ENCODE measurements around the gene KEAP1.
"Not testable (repeated sequence)": the region's sequence is repeated elsewhere in the genome, so short reads cannot be mapped to it uniquely, and the experiment has no call there.

The KEAP1 gene

GRCh38 chr19:10505583-10506229 is 2.5 kb upstream of the KEAP1 start:
- DNase-seq (ENCODE audit: low read depth, low spot score), result peak; percentile 79
- H3K4me3 ChIP-seq (ENCODE audit: low read length), result no peak overlapping the region

GRCh38 chr19:10502524-10503001 is 593 bp downstream of the KEAP1 start:
- peak; percentile 88 for DNase-seq (ENCODE audit: low read depth, low spot score)
- H3K4me3 ChIP-seq (ENCODE audit: low read length), result peak overlapping the region; percentile 94

- no peak for DNase-seq (ENCODE audit: low read depth, low spot score)
- peak overlapping the region; percentile 94 for H3K4me3 ChIP-seq (ENCODE audit: low read length)
These were observed 1.1 kb downstream of the KEAP1 start for GRCh38 chr19:10501971-10502523.

- DNase-seq (ENCODE audit: low read depth, low spot score), result no peak
- H3K4me3 ChIP-seq (ENCODE audit: low read length), result no peak overlapping the region
These were observed 2.9 kb downstream of the KEAP1 start for GRCh38 chr19:10500247-10500592.

- DNase-seq (ENCODE audit: low read depth, low spot score), result no peak
- H3K4me3 ChIP-seq (ENCODE audit: low read length), result no peak overlapping the region
These were observed 3.5 kb downstream of the KEAP1 start for GRCh38 chr19:10499550-10500246.

GRCh38 chr19:10497371-10497770 is 5.8 kb downstream of the KEAP1 start:
- no peak for DNase-seq (ENCODE audit: low read depth, low spot score)
- H3K4me3 ChIP-seq (ENCODE audit: low read length), result no peak overlapping the region

- DNase-seq (ENCODE audit: low read depth, low spot score), result no peak
- H3K4me3 ChIP-seq (ENCODE audit: low read length), result no peak overlapping the region
These were observed 11.6 kb downstream of the KEAP1 start for GRCh38 chr19:10491472-10492047.

- no peak overlapping the region for H3K4me3 ChIP-seq (ENCODE audit: low read length)
- no peak for DNase-seq (ENCODE audit: low read depth, low spot score)
These were observed 16.6 kb downstream of the KEAP1 start for GRCh38 chr19:10486551-10486950.

GRCh38 chr19:10478903-10479384 is 24.2 kb downstream of the KEAP1 start:
- no peak overlapping the region for H3K4me3 ChIP-seq (ENCODE audit: low read length)
- peak; percentile 81 for DNase-seq (ENCODE audit: low read depth, low spot score)

GRCh38 chr19:10478476-10478875 is 24.7 kb downstream of the KEAP1 start:
- no peak overlapping the region for H3K4me3 ChIP-seq (ENCODE audit: low read length)
- no peak for DNase-seq (ENCODE audit: low read depth, low spot score)

- no peak for DNase-seq (ENCODE audit: low read depth, low spot score)
These were observed 28.1 kb downstream of the KEAP1 start for GRCh38 chr19:10474962-10475451.

GRCh38 chr19:10473192-10473591 is 30.0 kb downstream of the KEAP1 start:
- no peak overlapping the region for H3K4me3 ChIP-seq (ENCODE audit: low read length)
- DNase-seq (ENCODE audit: low read depth, low spot score), result no peak

More at GRCh38 chr19:10474962-10475451, 28.1 kb downstream of the KEAP1 start:
- no peak overlapping the region for H3K4me3 ChIP-seq (ENCODE audit: low read length)

- H3K4me3 ChIP-seq (ENCODE audit: low read length), result no peak overlapping the region
- DNase-seq (ENCODE audit: low read depth, low spot score), result peak; percentile 52
These were observed 31.2 kb downstream of the KEAP1 start for GRCh38 chr19:10471909-10472308.

GRCh38 chr19:10468133-10468532 is 35.0 kb downstream of the KEAP1 start:
- DNase-seq (ENCODE audit: low read depth, low spot score), result no peak
- no peak overlapping the region for H3K4me3 ChIP-seq (ENCODE audit: low read length)

- H3K4me3 ChIP-seq (ENCODE audit: low read length), result no peak overlapping the region
- no peak for DNase-seq (ENCODE audit: low read depth, low spot score)
These were observed 36.0 kb downstream of the KEAP1 start for GRCh38 chr19:10467104-10467706.

- no peak for DNase-seq (ENCODE audit: low read depth, low spot score)
- no peak overlapping the region for H3K4me3 ChIP-seq (ENCODE audit: low read length)
These were observed 38.7 kb downstream of the KEAP1 start for GRCh38 chr19:10464456-10464855.

- no peak for DNase-seq (ENCODE audit: low read depth, low spot score)
- no peak overlapping the region for H3K4me3 ChIP-seq (ENCODE audit: low read length)
These were observed 40.6 kb downstream of the KEAP1 start for GRCh38 chr19:10462557-10462956.

GRCh38 chr19:10462042-10462441 is 41.1 kb downstream of the KEAP1 start:
- H3K4me3 ChIP-seq (ENCODE audit: low read length); DNase-seq (ENCODE audit: low read depth, low spot score): not testable (repeated sequence)

All from Jurkat, Clone E6-1 (cell line).